Ovary (tissue), 9 donors: ENCODE measurements around the gene CLEC17A. TPM values are rescaled to one million over a fixed set of nuclear protein-coding genes. Genes with fewer than 3 reads are reported as not detected.

ENCODE experiments used
- DNase-seq, 5 donors: peaks; one replicate each; pipeline ENCODE4 v3.0.0-alpha.2; 2019 to 2020
- H3K27ac ChIP-seq, 2 donors: fragments of 200-600 bp; one replicate each; pipeline versions ENCODE4 v1.5.1 to v1.8.0; 2019 to 2022
- H3K27me3 ChIP-seq: fragments of 200-600 bp; one replicate; pipeline ENCODE4 v1.8.0; 2022
- H3K36me3 ChIP-seq: fragments of 200-600 bp; sonication (generic); one replicate; pipeline ENCODE4 v1.5.1; 2019
- H3K4me1 ChIP-seq: one replicate; pipeline ENCODE4 v1.8.1; 2013; ENCODE audit warnings: mild to moderate bottlenecking, moderate library complexity; ENCODE audit not compliant: insufficient read depth
- H3K4me3 ChIP-seq: fragments of 200-600 bp; sonication (generic); one replicate; pipeline ENCODE4 v1.5.1; 2017
- H3K9me3 ChIP-seq, 2 donors: fragments of 200-600 bp in 1 of 2; sonication (generic) in 1 of 2; one replicate each; pipeline versions ENCODE4 v1.5.1 to v1.8.1; 2013 to 2019; ENCODE audit warnings: mild to moderate bottlenecking in 1 of 2, moderate library complexity in 1 of 2
- EP300 ChIP-seq: sonication (generic); formaldehyde crosslinking; IDR thresholded peaks from one replicate; pipeline ENCODE4 v1.6.1; 2017; ENCODE audit warnings: antibody characterized with exemption
- POLR2A ChIP-seq: fragments of 450-650 bp; IDR thresholded peaks from one replicate; pipeline ENCODE4 v1.6.1; 2017; ENCODE audit warnings: antibody characterized with exemption, mild to moderate bottlenecking, moderate library complexity
- WGBS, 3 donors: extraction: QIAGEN DNeasy Blood & Tissue Kit in 1 of 3; methylation state at CpG; one replicate each; pipeline versions ENCODE4 v1.1.5 to v1.1.7; 2013 to 2017; 5-methylcytosine and 5-hydroxymethylcytosine counted together
- intact Hi-C, 4 donors: fragments of 100-400 bp; cut with DNase I; formaldehyde crosslinking; loops; one replicate each; pipeline versions ENCODE4 v1.11.0 to v1.15.1; 2022 to 2023
- polyA plus RNA-seq, 2 donors: library from polyadenylated mRNA; stranded (reverse); fragments of 200-250 nt in 1 of 2; fragments of 350-450 nt in 1 of 2; fragmentation: Illumina TruSeq in 1 of 2; extraction: RNeasy Lipid Tissue Mini Kit (QIAGEN cat#74804) in 1 of 2; gene quantifications; one replicate each; pipeline ENCODE4 v1.2.3, GENCODE V29; 2013 to 2014
- total RNA-seq, 7 donors: library from RNA; depleted of rRNA in 2 of 7; stranded (reverse); fragments of >200 nt in 2 of 7; fragmentation: NEBNext Ultra II Directional in 3 of 7; extraction: Animal tissue kit (Norgen Biotek cat#: 25700) in 3 of 7; gene quantifications; one replicate each; pipeline versions ENCODE4 v1.1.0 to v1.2.4, GENCODE V29; 2016 to 2023
- TF ChIP-seq, protein P1 (sequence below), 3 donors: fragments of 450-650 bp in 2 of 3; fragments of 200-600 bp in 1 of 3; IDR thresholded peaks; one replicate each; pipeline versions ENCODE4 v1.5.1 to v1.8.0; 2016 to 2022; ENCODE audit warnings: antibody characterized with exemption in 3 of 3, mild to moderate bottlenecking in 1 of 3
- donor health status: DM: no; HTN: no; CAD: no; lungs with moderate emphysema.
- donor health status: DM: no; HTN: no; CAD: no.
- donor health status: Bipolar disorder and iron deficiency.
- donor health status: DM: yes; HTN: yes; CAD: no.
- donor health status: DM: no; HTN: no; CAD: no.
- donor health status: DM: yes; HTN: yes; CAD: no.

Gene CLEC17A
- total and polyA plus RNA-seq, 9 donors: 0.12 to 0.20 (median 0.20) TPM; not detected in 6

DNA sequence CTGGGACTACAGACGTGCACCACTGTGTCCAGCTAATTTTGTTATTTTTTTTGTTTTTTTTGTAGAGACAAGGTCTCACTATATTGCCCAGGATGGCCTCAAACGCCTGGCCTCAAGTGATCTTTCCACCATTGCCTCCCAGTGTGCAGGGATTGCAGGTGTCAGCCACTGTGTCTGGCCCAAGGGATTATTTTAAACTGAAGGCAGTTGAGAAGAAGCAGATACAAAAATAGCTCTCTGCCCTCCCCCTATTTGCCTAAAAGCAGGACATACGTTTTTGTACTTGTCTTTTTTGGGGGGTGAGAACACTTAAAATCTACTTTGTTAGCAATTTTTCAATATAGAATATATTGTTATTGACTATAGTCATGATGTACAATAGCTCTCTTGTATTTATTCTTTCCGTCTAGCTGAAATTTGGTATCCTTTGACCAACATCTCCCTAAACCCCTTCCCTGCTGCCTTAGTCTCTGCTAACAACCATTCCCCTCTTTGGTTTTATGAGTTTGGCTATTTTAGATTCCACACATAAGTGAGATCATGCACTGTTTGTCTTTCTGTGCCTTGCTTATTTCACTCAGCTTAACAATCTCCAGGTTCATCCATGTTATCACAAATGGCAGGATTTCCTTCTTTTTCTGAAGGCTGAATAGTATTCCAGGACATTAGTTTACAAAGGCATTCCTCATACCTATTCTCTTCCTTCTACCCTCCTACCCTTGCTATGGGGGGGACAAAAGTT is 56.8 kb downstream of the CLEC17A start:
- DNase-seq: no peak
- WGBS, 3 donors: 40 to 58% (median 47%) methylated on average over 4 of the region's 4 CpGs

DNA sequence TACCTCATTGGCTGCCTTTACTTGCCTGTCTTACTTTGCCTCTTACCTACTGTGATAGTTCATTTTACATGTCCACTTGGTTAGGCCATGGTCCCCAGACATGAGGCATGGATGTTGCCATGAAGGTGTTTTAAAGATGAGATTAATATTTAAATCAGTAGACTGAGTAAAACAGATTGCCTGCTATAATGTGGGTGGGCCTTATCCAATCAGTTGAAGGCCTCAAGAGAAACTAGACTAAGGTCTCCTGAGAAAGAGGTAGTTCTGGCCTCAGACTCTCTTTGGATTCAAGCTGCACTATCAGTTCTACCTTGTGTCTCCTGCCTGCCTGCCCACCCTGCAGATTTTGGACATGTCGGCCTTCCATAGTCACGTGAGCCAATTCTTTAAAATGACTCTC is 65.6 kb downstream of the CLEC17A start:
- no peaks in the 10 kb centered on the region for H3K36me3 ChIP-seq
- TF ChIP-seq EP300 (no peak), POLR2A (no peak)
- TF ChIP-seq, protein P1, sequence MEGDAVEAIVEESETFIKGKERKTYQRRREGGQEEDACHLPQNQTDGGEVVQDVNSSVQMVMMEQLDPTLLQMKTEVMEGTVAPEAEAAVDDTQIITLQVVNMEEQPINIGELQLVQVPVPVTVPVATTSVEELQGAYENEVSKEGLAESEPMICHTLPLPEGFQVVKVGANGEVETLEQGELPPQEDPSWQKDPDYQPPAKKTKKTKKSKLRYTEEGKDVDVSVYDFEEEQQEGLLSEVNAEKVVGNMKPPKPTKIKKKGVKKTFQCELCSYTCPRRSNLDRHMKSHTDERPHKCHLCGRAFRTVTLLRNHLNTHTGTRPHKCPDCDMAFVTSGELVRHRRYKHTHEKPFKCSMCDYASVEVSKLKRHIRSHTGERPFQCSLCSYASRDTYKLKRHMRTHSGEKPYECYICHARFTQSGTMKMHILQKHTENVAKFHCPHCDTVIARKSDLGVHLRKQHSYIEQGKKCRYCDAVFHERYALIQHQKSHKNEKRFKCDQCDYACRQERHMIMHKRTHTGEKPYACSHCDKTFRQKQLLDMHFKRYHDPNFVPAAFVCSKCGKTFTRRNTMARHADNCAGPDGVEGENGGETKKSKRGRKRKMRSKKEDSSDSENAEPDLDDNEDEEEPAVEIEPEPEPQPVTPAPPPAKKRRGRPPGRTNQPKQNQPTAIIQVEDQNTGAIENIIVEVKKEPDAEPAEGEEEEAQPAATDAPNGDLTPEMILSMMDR (IDR thresholded peaks at IDR 0.05): no peak

More for the DNA sequence above, 56.8 kb downstream of the CLEC17A start:
- no peaks in the 10 kb centered on the region for H3K9me3 ChIP-seq
- no peaks in the 10 kb centered on the region for H3K27me3 ChIP-seq
- no peaks in the 10 kb centered on the region for H3K4me1 ChIP-seq
- TF ChIP-seq EP300: no peak
- TF ChIP-seq, protein P1 (IDR thresholded peaks at IDR 0.05): no peak
- TF ChIP-seq POLR2A: no peak
- intact Hi-C loops: no loop called here
- no peak overlapping the region for H3K4me3 ChIP-seq
- H3K27ac ChIP-seq: no peak overlapping the region
- H3K36me3 ChIP-seq: no peaks in the 10 kb centered on the region

GRCh38 chr19:14649020-14649419 is 66.1 kb downstream of the CLEC17A start:
- Histone ChIP-seq H3K4me1 (no peaks in the 10 kb centered on the region), H3K9me3 (no peaks in the 10 kb centered on the region), H3K36me3 (no peaks in the 10 kb centered on the region), H3K27me3 (no peaks in the 10 kb centered on the region), H3K27ac (no peak overlapping the region), H3K4me3 (no peak overlapping the region)
- TF ChIP-seq POLR2A (no peak), EP300 (no peak)
- TF ChIP-seq, protein P1 (IDR thresholded peaks at IDR 0.05): no peak
- WGBS, 3 donors: 67 to 73% (median 70%) methylated on average over 4 of the region's 4 CpGs
- intact Hi-C loops: no loop called here
- no peak for DNase-seq

More for the DNA sequence above, 65.6 kb downstream of the CLEC17A start:
- WGBS, 3 donors: 68 to 88% (median 86%) methylated on average over 2 of the region's 2 CpGs
- DNase-seq: no peak
- Histone ChIP-seq H3K4me3 (no peak overlapping the region), H3K9me3 (no peaks in the 10 kb centered on the region), H3K27me3 (no peaks in the 10 kb centered on the region), H3K27ac (no peak overlapping the region), H3K4me1 (no peaks in the 10 kb centered on the region)
- intact Hi-C loops: no loop called here

DNA sequence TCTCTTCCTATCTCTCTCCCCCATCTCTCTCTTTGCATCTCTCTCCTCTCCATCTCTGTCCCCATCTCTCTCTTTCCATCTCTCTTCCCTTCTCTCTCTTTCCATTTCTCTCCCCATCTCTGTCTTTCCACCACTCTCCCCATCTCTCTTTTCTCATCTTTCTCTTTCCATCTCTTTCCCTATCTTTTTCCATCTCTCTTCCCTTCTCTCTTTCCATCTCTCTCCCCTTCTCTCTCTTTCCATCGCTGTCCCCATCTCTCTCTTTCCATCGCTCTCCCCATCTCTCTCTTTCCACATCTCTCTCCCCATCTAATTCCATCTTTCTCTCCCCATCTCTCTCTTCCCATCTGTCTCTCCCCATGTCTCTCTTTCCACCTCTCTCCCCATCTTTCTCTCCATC is 67.3 kb downstream of the CLEC17A start:
- TF ChIP-seq, protein P1 (IDR thresholded peaks at IDR 0.05): no peak
- TF ChIP-seq POLR2A: no peak
- TF ChIP-seq EP300: no peak
- H3K36me3 ChIP-seq: no peaks in the 10 kb centered on the region
- H3K4me1 ChIP-seq: no peaks in the 10 kb centered on the region
- no peak for DNase-seq
- no peaks in the 10 kb centered on the region for H3K9me3 ChIP-seq
- WGBS, 3 donors: 53 to 74% (median 63%) methylated on average over 2 of the region's 2 CpGs
- H3K27ac ChIP-seq: no peak overlapping the region
- no peaks in the 10 kb centered on the region for H3K27me3 ChIP-seq
- no peak overlapping the region for H3K4me3 ChIP-seq
- intact Hi-C loops: loop anchor here in 1 of 4 donors (10.0 kb wide), 1 partner anchor 45 kb away; no protein-coding TSS in a partner anchor
